ENCODE measurements around the gene PSTPIP1.
A peak's percentile ranks its signal among the peaks of the same experiment; 100 is the strongest.

The PSTPIP1 gene

GRCh38 chr15:76986743-76987142 is 8.2 kb upstream of the PSTPIP1 start:
- no peak for TF ChIP-seq CTCF (IDR thresholded peaks at IDR 0.05; ENCODE audit: extremely low read depth, missing control alignments)
- no peak for DNase-seq (ENCODE audit: low spot score)

GRCh38 chr15:76987276-76987675 is 7.7 kb upstream of the PSTPIP1 start:
- no peak for TF ChIP-seq CTCF (IDR thresholded peaks at IDR 0.05; ENCODE audit: extremely low read depth, missing control alignments)
- no peak for DNase-seq (ENCODE audit: low spot score)

GRCh38 chr15:76987896-76988860 is 6.7 kb upstream of the PSTPIP1 start:
- no peak for TF ChIP-seq CTCF (IDR thresholded peaks at IDR 0.05; ENCODE audit: extremely low read depth, missing control alignments)
- DNase-seq (ENCODE audit: low spot score) = peak; percentile 84

GRCh38 chr15:76988867-76989780 is 5.8 kb upstream of the PSTPIP1 start:
- DNase-seq (ENCODE audit: low spot score) = no peak
- TF ChIP-seq CTCF (IDR thresholded peaks at IDR 0.05; ENCODE audit: extremely low read depth, missing control alignments) = no peak

- TF ChIP-seq CTCF (IDR thresholded peaks at IDR 0.05; ENCODE audit: extremely low read depth, missing control alignments) = no peak
- no peak for DNase-seq (ENCODE audit: low spot score)
Observed at GRCh38 chr15:76991048-76991447, 3.9 kb upstream of the PSTPIP1 start.

GRCh38 chr15:76991741-76992645 is 2.9 kb upstream of the PSTPIP1 start:
- no peak for DNase-seq (ENCODE audit: low spot score)
- TF ChIP-seq CTCF (IDR thresholded peaks at IDR 0.05; ENCODE audit: extremely low read depth, missing control alignments) = no peak
